Left ventricle myocardium inferior (tissue), 1 donor: ENCODE data around the gene PLEKHA8. TPM values are rescaled to one million over a fixed set of nuclear protein-coding genes. Genes with fewer than 3 reads are reported as not detected.

Experiments used
- DNase-seq: peaks from one replicate; pipeline ENCODE4 v3.0.0-alpha.2; 2020
- H3K27ac ChIP-seq: fragments of 200-600 bp; replicated peaks from 2 replicates; pipeline ENCODE4 v1.8.0; 2021
- H3K27me3 ChIP-seq: fragments of 200-600 bp; 2 replicates; pipeline ENCODE4 v1.8.0; 2021; ENCODE audit warnings: low read depth
- H3K36me3 ChIP-seq: fragments of 200-600 bp; 2 replicates; pipeline ENCODE4 v1.8.0; 2021
- H3K4me1 ChIP-seq: fragments of 200-600 bp; 2 replicates; pipeline ENCODE4 v1.8.0; 2021
- H3K4me3 ChIP-seq: fragments of 200-600 bp; 2 replicates; pipeline ENCODE4 v1.8.0; 2021; ENCODE audit warnings: mild to moderate bottlenecking, moderate library complexity
- H3K9me3 ChIP-seq: fragments of 200-600 bp; replicated peaks from 2 replicates; pipeline ENCODE4 v1.8.0; 2021
- intact Hi-C: fragments of 100-400 bp; cut with micrococcal nuclease; formaldehyde crosslinking; loops from one replicate; pipeline ENCODE4 v1.11.0; 2022
- total RNA-seq: library from RNA; stranded (reverse); fragmentation: NEBNext Ultra II Directional; extraction: Animal tissue kit (Norgen Biotek cat#: 25700); gene quantifications from one replicate; pipeline ENCODE4 v1.2.1, GENCODE V29; 2021
- TF ChIP-seq, protein P1 (sequence below): fragments of 200-600 bp; IDR thresholded peaks from 2 replicates; pipeline ENCODE4 v1.8.0; 2021; ENCODE audit warnings: antibody characterized with exemption, mild to moderate bottlenecking, borderline replicate concordance
- donor health status: DM: no; HTN: yes; CAD: no; lungs with severe emphysema.

PLEKHA8 gene
- total RNA-seq, 1 donor from 2014 or later: 3.3 TPM

GRCh38 chr7:30140456-30140855 is 112.2 kb downstream of the PLEKHA8 start:
- Histone ChIP-seq H3K9me3 (no peaks in the 10 kb centered on the region), H3K36me3 (no peaks in the 10 kb centered on the region), H3K4me1 (peaks cover 68% of the 10 kb centered on the region), H3K4me3 (no peak overlapping the region), H3K27ac (no peak overlapping the region), H3K27me3 (no peaks in the 10 kb centered on the region)
- TF ChIP-seq, protein P1, sequence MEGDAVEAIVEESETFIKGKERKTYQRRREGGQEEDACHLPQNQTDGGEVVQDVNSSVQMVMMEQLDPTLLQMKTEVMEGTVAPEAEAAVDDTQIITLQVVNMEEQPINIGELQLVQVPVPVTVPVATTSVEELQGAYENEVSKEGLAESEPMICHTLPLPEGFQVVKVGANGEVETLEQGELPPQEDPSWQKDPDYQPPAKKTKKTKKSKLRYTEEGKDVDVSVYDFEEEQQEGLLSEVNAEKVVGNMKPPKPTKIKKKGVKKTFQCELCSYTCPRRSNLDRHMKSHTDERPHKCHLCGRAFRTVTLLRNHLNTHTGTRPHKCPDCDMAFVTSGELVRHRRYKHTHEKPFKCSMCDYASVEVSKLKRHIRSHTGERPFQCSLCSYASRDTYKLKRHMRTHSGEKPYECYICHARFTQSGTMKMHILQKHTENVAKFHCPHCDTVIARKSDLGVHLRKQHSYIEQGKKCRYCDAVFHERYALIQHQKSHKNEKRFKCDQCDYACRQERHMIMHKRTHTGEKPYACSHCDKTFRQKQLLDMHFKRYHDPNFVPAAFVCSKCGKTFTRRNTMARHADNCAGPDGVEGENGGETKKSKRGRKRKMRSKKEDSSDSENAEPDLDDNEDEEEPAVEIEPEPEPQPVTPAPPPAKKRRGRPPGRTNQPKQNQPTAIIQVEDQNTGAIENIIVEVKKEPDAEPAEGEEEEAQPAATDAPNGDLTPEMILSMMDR: no peak
- DNase-seq: no peak
- intact Hi-C loops: no loop called here

GRCh38 chr7:30142710-30143109 is 114.5 kb downstream of the PLEKHA8 start:
- Histone ChIP-seq H3K4me3 (no peak overlapping the region), H3K27me3 (no peaks in the 10 kb centered on the region), H3K36me3 (no peaks in the 10 kb centered on the region), H3K9me3 (no peaks in the 10 kb centered on the region), H3K27ac (peak overlapping the region; percentile 69), H3K4me1 (peaks cover 64% of the 10 kb centered on the region)
- no peak for DNase-seq
- intact Hi-C loops: no loop called here
- TF ChIP-seq, protein P1: no peak

DNA sequence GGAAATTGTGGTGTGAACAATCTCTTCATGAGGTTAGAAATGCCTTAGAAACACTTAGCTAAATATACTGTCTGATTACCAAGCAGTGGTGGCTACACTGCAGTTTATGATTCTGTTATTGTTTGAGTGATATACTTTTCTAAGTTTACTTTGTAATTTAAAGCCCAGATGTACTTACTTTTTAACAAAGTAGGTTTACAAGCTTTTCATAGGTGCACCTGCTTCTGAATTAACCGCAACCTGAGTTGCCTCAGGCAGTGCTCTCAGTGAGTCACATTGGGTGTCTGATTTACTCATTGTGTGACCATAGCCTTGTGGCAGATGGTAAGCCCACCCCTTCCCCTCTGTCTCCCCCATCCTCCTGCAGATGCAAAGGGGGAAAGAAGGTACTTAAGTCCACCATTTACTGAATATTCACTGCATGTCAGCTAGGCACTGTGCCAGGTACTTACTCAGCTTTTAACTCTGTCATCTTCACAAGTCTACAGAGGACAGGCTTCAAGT is 115.6 kb downstream of the PLEKHA8 start:
- H3K27ac ChIP-seq: no peak overlapping the region
- TF ChIP-seq, protein P1: no peak
- no peaks in the 10 kb centered on the region for H3K36me3 ChIP-seq
- peaks cover 58% of the 10 kb centered on the region for H3K4me1 ChIP-seq
- intact Hi-C loops: no loop called here
- H3K9me3 ChIP-seq: no peaks in the 10 kb centered on the region
- no peaks in the 10 kb centered on the region for H3K27me3 ChIP-seq
- H3K4me3 ChIP-seq: no peak overlapping the region
- no peak for DNase-seq

DNA sequence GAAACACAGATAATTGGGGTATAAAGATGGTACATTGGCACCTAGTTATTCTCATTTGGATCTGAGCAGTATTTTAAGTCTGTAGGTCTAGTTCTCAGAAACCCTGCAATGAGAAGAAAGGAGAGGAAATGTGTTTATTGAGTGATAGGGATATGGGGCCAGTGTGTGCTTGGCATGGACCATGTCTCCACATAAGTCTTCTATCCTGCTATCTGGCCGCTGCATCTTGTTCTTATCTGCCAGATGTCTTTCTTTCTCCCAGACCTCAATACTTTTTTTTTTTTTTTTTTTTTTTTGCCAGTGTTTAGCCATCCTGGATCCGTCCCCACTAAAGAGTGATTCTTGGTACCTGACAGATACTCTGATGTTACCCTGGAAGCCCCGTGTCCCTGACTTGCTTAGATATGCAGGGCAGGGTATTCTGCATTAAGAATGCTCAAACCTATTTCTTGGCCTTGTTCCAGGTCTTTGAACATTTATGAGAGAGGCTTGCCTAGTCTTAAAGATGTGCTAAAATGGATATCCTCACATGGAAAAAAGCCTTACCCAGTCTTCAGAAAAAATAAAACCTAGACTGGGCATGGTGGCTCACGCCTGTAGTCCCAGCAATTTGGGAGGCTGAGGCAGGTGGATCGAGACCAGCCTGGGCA is 116.6 kb downstream of the PLEKHA8 start:
- intact Hi-C loops: no loop called here
- peaks cover 51% of the 10 kb centered on the region for H3K4me1 ChIP-seq
- no peak overlapping the region for H3K27ac ChIP-seq

DNA sequence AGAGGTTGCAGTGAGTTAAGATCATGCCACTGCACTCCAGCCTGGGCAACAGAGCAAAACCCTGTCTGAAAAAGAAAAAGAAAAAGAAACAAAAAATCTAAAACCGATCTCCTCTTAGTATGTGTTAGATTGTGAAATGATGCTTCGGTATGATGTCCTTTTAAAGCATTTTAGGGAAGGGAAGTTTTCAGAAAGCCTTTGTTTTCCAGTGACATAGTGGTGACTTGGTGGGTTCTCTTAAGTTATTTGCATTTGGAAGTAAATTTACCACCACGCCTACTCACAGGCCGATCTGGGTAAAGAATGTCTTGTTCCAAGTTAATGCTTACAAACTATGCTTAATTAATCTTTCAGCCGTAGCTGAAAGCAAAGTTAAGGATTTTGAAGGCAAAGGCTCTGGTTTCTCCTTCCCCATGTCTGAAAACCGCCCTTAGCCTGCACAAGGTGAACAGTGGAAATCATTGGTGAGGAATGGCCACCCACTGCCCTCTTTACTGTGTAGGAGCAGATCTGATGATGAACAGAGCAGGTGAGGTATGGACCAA is 117.3 kb downstream of the PLEKHA8 start:
- TF ChIP-seq, protein P1: no peak
- intact Hi-C loops: no loop called here
- no peaks in the 10 kb centered on the region for H3K9me3 ChIP-seq
- no peaks in the 10 kb centered on the region for H3K27me3 ChIP-seq
- peaks cover 49% of the 10 kb centered on the region for H3K4me1 ChIP-seq
- H3K27ac ChIP-seq: no peak overlapping the region
- no peak overlapping the region for H3K4me3 ChIP-seq
- H3K36me3 ChIP-seq: peaks cover 1% of the 10 kb centered on the region
- DNase-seq: no peak

More for the DNA sequence above, 116.6 kb downstream of the PLEKHA8 start:
- H3K36me3 ChIP-seq: no peaks in the 10 kb centered on the region
- DNase-seq: no peak
- H3K27me3 ChIP-seq: no peaks in the 10 kb centered on the region
- TF ChIP-seq, protein P1: no peak
- H3K9me3 ChIP-seq: no peaks in the 10 kb centered on the region
- H3K4me3 ChIP-seq: no peak overlapping the region
